GM20000 (cell line): ENCODE data around the gene RNF166.

Source experiments
- DNase-seq: peaks from one replicate; pipeline ENCODE4 v3.0.0; 2012; ENCODE audit warnings: low spot score
- CTCF ChIP-seq: IDR thresholded peaks from 2 replicates; pipeline ENCODE4 v1.5.1; 2012; ENCODE audit warnings: mild to moderate bottlenecking, control low read depth; ENCODE audit errors: extremely low read depth, missing control alignments

Gene RNF166

GRCh38 chr16:88687676-88688012 is 18.6 kb downstream of the RNF166 start:
- no peak for TF ChIP-seq CTCF
- no peak for DNase-seq

GRCh38 chr16:88687254-88687576 is 19.0 kb downstream of the RNF166 start:
- no peak for DNase-seq
- no peak for TF ChIP-seq CTCF

- no peak for TF ChIP-seq CTCF
- peak; percentile 98 for DNase-seq
Measured at GRCh38 chr16:88686439-88687253, 19.6 kb downstream of the RNF166 start, which contains the start of gene SNAI3. Gene SNAI3 (minus strand): TSS chr16:88686507. CDS start chr16:88686406, 101 bp downstream.

GRCh38 chr16:88686062-88686438 is 20.2 kb downstream of the RNF166 start:
- DNase-seq = no peak
- no peak for TF ChIP-seq CTCF

- TF ChIP-seq CTCF = peak; percentile 36
- no peak for DNase-seq
Measured at GRCh38 chr16:88685156-88686061, 20.8 kb downstream of the RNF166 start.

GRCh38 chr16:88684569-88685155 is 21.5 kb downstream of the RNF166 start:
- no peak for TF ChIP-seq CTCF
- DNase-seq = no peak
